HG03439 (cell line): ENCODE results near the gene RPRD1B.

ENCODE experiments used
- ATAC-seq: cut with Tn5 transposase; IDR thresholded peaks from one replicate; pipeline ENCODE4 v1.9.1; 2021; ENCODE audit warnings: mild to moderate bottlenecking, moderate library complexity; ENCODE audit not compliant: unreplicated experiment

Gene RPRD1B

GRCh38 chr20:38116409-38117165 lies 83.0 kb downstream of the RPRD1B start:
- ATAC-seq: no peak

GRCh38 chr20:38117205-38117604 lies 83.7 kb downstream of the RPRD1B start:
- ATAC-seq: no peak

DNA sequence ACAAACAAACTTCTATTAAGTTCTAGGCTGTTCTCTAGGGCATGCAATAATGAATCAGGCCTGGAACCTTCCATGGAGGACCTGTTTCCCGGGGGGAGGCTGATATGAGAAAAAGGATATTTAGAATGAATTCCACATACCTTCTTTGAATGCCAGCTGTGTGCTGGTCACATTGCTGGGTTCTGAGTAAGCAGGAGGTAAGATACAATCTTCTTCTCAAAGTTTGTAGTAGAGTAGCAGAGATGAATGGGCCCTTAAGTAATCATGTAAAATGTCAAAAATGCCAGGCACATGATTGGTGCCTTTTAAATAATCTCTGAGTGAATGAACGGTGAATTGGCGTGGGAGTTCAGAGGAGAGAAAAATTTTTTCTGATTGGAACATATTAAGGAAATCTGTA lies 84.1 kb downstream of the RPRD1B start:
- ATAC-seq: no peak

DNA sequence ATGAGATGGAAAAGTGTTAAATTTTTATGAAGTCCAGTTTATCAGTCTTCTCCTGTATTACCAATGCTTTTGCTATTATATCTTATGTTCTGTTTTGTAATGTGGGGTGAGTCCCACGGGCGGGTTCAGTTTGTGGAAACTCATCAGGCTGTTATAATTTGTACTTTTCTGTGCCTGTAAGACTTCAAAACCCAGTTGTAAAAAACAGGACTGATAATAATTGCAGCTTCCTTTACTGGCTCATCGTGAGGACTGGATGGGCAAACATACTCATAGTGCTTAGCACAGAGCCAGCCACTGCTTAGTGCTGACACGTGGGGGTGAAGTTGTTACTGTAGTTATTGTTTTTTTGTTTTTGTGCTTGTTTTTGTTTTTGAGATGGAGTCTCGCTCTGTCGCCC lies 85.9 kb downstream of the RPRD1B start:
- no peak for ATAC-seq

DNA sequence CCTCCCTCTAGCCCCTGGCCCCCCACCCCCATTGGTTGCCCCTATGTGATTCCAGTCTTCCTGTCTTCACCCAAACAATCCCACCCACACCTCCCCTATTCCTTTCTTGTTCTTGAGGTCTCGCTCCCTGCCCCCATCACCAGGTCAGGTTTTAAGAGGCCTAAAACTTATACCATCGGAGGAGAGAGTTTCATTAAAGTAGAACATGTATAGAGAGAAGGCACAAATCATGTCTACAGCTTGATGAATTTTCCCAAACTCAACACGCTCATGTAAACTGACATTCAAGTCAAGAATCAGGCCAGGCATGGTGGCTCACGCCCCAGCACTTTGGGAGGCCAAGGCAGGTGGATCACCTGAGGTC lies 87.1 kb downstream of the RPRD1B start:
- ATAC-seq: no peak

DNA sequence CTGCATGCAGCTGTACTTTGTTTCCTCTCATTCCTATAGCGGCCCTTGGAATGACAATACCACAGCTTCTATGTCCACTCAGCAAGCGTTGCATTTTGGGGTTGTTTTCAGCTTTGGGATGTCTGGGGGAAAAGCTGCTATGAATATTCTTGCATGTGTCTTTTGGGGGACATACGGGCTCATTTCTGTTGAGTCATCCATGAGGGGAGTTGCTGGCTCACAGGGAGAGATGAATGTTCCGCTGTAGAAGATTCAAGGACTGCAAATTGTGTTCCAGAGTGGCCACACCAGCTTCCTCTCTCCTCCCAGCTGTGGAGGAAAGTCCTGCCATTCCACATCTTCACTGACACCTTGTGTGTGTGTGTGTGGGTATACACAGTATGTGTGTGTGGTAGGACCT lies 88.2 kb downstream of the RPRD1B start:
- no peak for ATAC-seq

- ATAC-seq: no peak
These were observed 89.6 kb downstream of the RPRD1B start for GRCh38 chr20:38123021-38123587.

GRCh38 chr20:38125157-38126056 lies 91.9 kb downstream of the RPRD1B start:
- no peak for ATAC-seq

DNA sequence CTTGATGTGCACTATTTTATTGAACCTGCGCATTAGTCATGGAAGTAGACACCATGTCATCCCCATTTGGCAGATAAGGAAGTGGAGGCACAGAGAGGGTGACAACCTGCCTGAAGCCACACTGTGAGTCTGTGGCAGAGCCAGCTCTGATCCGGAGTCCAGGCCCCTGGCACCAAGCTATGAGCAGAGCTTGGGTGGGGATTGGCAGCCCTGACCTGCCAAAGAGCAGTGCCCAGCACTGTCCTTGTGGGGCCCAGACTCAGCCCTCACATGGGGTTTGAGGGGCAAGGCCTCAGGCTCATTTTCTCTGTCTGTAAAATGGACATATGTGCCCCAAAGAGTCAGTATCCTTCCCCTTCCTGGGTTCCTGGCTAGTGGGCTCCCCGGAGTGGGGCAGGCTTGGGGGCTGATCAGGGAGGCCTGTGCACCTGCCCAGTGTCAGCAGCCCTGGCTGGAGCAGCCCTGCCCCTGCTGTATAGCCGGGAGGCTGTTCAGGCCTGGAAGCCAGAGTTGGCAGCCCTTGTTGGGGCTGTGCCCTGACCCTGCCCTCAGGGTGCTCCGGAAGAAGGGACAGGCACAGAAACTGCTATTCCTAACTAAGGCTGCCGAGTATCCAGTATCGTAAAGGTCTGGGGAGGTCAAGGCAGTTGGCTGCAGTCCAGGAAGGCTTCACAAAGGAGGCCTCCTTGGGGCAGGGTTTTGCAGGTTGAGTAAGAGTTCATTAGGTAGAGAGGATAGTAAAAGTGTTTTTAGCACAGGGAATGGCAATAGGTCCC lies 92.8 kb downstream of the RPRD1B start:
- ATAC-seq: no peak

GRCh38 chr20:38126932-38127621 lies 93.5 kb downstream of the RPRD1B start:
- ATAC-seq: no peak

GRCh38 chr20:38127920-38128528 lies 94.5 kb downstream of the RPRD1B start:
- ATAC-seq: no peak

- no peak for ATAC-seq
These were observed 95.1 kb downstream of the RPRD1B start for GRCh38 chr20:38128691-38129090.

DNA sequence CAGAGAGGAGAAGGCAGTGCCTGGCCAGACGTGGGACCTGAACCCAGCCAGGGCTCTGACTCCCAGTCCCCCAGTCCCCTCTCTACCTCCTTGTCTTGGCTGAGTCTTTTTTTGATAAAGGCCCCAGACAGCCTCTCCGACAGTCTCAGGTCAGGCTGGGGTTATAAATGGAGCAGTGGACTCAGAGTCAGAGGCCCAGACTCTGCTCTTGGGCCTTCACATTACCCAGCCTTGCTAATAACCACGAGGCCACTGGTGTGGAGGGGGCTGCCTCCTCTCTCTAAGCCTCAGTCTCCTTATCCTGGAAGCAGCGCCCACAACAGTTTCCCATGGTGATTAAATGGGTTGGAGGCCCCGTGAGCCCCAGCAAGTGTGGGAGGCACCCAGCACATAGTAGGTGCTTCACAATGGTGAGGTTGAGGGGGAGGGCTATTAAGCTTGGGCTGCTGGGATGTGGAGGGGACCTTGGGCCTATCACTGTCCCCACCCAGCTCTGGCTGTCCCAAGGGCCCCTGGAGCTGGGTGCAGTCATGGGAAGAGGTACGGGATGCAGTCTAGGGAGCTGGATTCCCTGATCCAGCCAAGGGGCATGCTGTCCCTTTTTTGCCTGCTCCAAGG lies 95.8 kb downstream of the RPRD1B start:
- ATAC-seq: no peak

- ATAC-seq: no peak
These were observed 96.5 kb downstream of the RPRD1B start for GRCh38 chr20:38129893-38130609.

DNA sequence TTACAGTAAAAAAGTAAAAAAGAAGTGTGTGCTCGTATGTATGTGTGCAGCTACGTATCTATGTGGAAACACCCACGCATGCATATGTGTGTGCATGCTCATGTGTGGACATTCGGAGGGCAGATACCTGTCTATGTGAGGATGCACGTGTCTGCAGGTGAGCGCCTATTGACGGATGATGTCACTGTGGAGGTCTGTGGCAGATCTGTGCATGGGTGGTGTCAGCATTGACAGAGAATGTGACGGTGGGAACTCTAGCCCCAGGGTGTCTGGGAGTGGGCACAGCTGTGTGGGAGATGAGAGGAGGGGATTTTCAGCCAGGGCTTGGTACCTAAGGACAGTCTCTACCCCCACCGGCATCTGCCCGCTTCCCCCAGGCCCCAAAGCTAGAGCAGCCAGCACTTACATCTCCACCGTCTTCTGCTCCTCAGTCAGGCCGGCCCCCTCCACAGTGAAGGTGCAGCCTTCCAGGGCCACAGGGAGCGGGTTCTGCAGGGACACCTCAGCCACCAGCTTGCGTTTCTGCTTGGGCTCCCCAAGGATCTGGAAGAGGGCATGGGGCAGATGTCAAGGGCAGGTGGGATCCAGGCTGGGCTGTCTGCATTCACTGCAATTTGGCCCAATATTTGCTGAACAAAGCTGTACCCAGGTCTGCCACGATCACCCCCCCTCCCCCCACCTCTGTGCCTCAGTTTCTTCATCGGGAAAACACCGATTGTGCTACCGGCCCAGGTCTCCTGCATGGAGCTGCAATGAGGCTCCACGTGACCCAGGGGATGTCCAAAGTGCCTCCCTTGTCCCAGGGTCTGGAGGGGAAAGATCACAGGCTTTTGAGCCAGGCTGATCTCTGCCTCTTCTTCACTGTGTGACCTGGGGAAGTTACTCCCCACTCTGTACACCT lies 97.4 kb downstream of the RPRD1B start:
- no peak for ATAC-seq

GRCh38 chr20:38131588-38132121 lies 98.1 kb downstream of the RPRD1B start:
- no peak for ATAC-seq

DNA sequence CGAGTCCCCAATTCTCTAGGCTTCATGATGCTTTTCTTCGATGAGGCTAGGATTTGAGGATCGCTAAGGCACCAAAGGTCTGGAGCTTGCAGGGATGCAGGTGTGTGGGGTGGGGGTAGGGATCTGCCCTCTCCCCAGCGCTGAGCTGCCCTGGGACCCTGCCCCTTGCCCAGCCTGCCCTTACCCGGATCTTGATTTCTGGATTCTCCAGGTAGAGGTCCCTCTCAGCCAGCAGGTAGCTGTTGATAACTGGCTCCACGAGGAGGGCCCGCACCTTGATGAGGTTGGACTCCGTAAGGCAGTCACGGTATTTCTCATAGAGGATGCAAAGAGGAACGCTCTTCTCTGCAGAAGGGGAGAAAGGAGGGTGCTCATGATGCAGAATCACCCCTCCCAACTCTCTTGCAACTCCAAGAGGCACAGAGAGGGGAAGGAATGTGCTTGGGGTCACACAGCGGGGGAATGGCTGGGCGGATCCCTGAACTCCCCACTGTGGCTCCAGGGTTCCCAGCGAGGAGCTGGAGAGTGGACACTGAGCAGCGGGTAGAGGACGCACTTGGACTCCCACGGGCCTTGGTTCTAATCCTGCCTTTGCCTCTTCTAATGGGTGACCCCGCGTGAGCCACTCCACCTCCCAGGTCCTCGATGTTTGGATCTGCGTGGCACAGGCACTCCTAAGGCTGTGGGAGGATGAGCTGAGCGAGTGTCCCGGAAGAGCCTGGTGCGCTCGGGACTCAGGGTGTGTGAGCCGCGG lies 98.8 kb downstream of the RPRD1B start:
- ATAC-seq: no peak
